Gastroesophageal sphincter (tissue), 4 donors: ENCODE results near the gene NTRK3. TPM values are rescaled to one million over a fixed set of nuclear protein-coding genes. Genes with fewer than 3 reads are reported as not detected.

Source experiments
- ATAC-seq: fragments of 150-250 bp; one replicate; pipeline ENCODE4 v1.9.1; 2016; ENCODE audit warnings: mild to moderate bottlenecking, moderate library complexity
- H3K27ac ChIP-seq, 4 donors: fragments of 200-600 bp; sonication (generic) in 3 of 4; 1 replicate in 3 of 4; 2 replicates in 1 of 4; pipeline ENCODE4 v1.5.1; 2016 to 2019
- H3K27me3 ChIP-seq: fragments of 200-600 bp; sonication (generic); one replicate; pipeline ENCODE4 v1.5.1; 2019
- H3K36me3 ChIP-seq, 2 donors: fragments of 200-600 bp; sonication (generic); one replicate each; pipeline ENCODE4 v1.5.1; 2019; ENCODE audit warnings: control low read depth in 1 of 2
- H3K4me1 ChIP-seq, 3 donors: fragments of 200-600 bp; sonication (generic); 1 replicate in 2 of 3; 2 replicates in 1 of 3; pipeline ENCODE4 v1.5.1; 2016 to 2019; ENCODE audit warnings: control low read depth in 2 of 3
- H3K4me3 ChIP-seq, 2 donors: fragments of 200-600 bp; sonication (generic); one replicate each; pipeline ENCODE4 v1.5.1; 2019; ENCODE audit warnings: mild to moderate bottlenecking in 1 of 2, moderate library complexity in 1 of 2
- H3K9me3 ChIP-seq, 3 donors: fragments of 200-600 bp; sonication (generic); one replicate each; pipeline ENCODE4 v1.5.1; 2017 to 2019; ENCODE audit warnings: control low read depth in 2 of 3
- CTCF ChIP-seq, 4 experiments: fragments of 200-600 bp in 2 of 4; fragments of 450-650 bp in 2 of 4; sonication (generic) in 1 of 4; IDR thresholded peaks; one replicate each; pipeline ENCODE4 v1.5.1; 2017 to 2019; ENCODE audit warnings: antibody characterized with exemption in 4 of 4, mild to moderate bottlenecking in 2 of 4, moderate library complexity in 2 of 4
- EP300 ChIP-seq: sonication (generic); formaldehyde crosslinking; IDR thresholded peaks from one replicate; pipeline ENCODE4 v1.6.1; 2017; ENCODE audit warnings: antibody characterized with exemption, mild to moderate bottlenecking
- POLR2A ChIP-seq, 2 donors: fragments of 450-650 bp; IDR thresholded peaks; one replicate each; pipeline ENCODE4 v1.6.1; 2017; ENCODE audit warnings: antibody characterized with exemption in 2 of 2, mild to moderate bottlenecking in 2 of 2, moderate library complexity in 1 of 2
- POLR2AphosphoS5 ChIP-seq: sonication (generic); formaldehyde crosslinking; IDR thresholded peaks from one replicate; pipeline ENCODE4 v1.6.1; 2017; ENCODE audit warnings: antibody characterized with exemption
- WGBS, 2 donors: methylation state at CpG; one replicate each; pipeline ENCODE4 v1.1.5; 2018; ENCODE audit warnings: low coverage in 1 of 2; 5-methylcytosine and 5-hydroxymethylcytosine counted together
- total RNA-seq, 4 donors: library from RNA; depleted of rRNA; stranded (reverse); fragments of >200 nt; gene quantifications; one replicate each; pipeline ENCODE4 v1.1.0, GENCODE V29; 2016

Gene NTRK3
- total RNA-seq, 4 donors from 2014 or later, result 0.47 to 4.3 (median 1.5) TPM

- H3K36me3 ChIP-seq, result no peaks in the 10 kb centered on the region
Observed at GRCh38 chr15:88262064-88262463, 5.5 kb upstream of the NTRK3 start.

GRCh38 chr15:88258093-88258641, 1.6 kb upstream of the NTRK3 start:
- 27 to 70% methylated on average over 4 to 8 of the region's 17 CpGs for WGBS, 2 donors
- ATAC-seq, result no peak
- no peak overlapping the region for H3K4me3 ChIP-seq

More at GRCh38 chr15:88262064-88262463, 5.5 kb upstream of the NTRK3 start:
- no peak overlapping the region for H3K4me3 ChIP-seq
- whole genome bisulfite sequencing, 2 donors, result no CpG with 5 or more reads among the region's 5 CpGs
- ATAC-seq, result no peak
- H3K4me1 ChIP-seq, result peaks cover 0 to 12% (median 5%) of the 10 kb centered on the region in 3 donors
- no peak for TF ChIP-seq CTCF (IDR thresholded peaks at IDR 0.05)
- TF ChIP-seq EP300, result no peak
- TF ChIP-seq POLR2AphosphoS5, result no peak
- TF ChIP-seq POLR2A (IDR thresholded peaks at IDR 0.05), result no peak
- H3K27me3 ChIP-seq, result peaks cover 69% of the 10 kb centered on the region
- H3K9me3 ChIP-seq, result no peaks in the 10 kb centered on the region
- H3K27ac ChIP-seq, result no peak overlapping the region

GRCh38 chr15:88257311-88258092, 963 bp upstream of the NTRK3 start:
- TF ChIP-seq POLR2AphosphoS5, result no peak
- TF ChIP-seq CTCF (IDR thresholded peaks at IDR 0.05), result no peak
- no peak for TF ChIP-seq POLR2A (IDR thresholded peaks at IDR 0.05)
- TF ChIP-seq EP300, result no peak
- peak overlapping the region in 1 of 4 donors; percentile 25 for H3K27ac ChIP-seq

More at GRCh38 chr15:88258093-88258641, 1.6 kb upstream of the NTRK3 start:
- H3K4me1 ChIP-seq, result peaks cover 0 to 34% (median 16%) of the 10 kb centered on the region in 3 donors
- H3K27ac ChIP-seq, result no peak overlapping the region
- no peaks in the 10 kb centered on the region for H3K36me3 ChIP-seq
- H3K9me3 ChIP-seq, result no peaks in the 10 kb centered on the region
- H3K27me3 ChIP-seq, result peaks cover 87% of the 10 kb centered on the region
- TF ChIP-seq POLR2AphosphoS5, result no peak
- no peak for TF ChIP-seq EP300
- no peak for TF ChIP-seq CTCF (IDR thresholded peaks at IDR 0.05)
- TF ChIP-seq POLR2A (IDR thresholded peaks at IDR 0.05), result no peak

GRCh38 chr15:88255484-88256278, 858 bp downstream of the NTRK3 start:
- TF ChIP-seq CTCF (IDR thresholded peaks at IDR 0.05), result no peak
- TF ChIP-seq POLR2AphosphoS5, result no peak
- TF ChIP-seq EP300, result no peak
- TF ChIP-seq POLR2A (IDR thresholded peaks at IDR 0.05), result no peak
- H3K4me3 ChIP-seq, result peak overlapping the region in 1 of 2 donors; percentile 52
- H3K4me1 ChIP-seq, result peaks cover 0 to 34% (median 16%) of the 10 kb centered on the region in 3 donors
- H3K27me3 ChIP-seq, result peaks cover 89% of the 10 kb centered on the region
- H3K27ac ChIP-seq, result peak overlapping the region in 1 of 4 donors; percentile 13
- H3K36me3 ChIP-seq, result no peaks in the 10 kb centered on the region
- ATAC-seq, result peak; percentile 70
- 0 to 5% methylated on average over 5 to 7 of the region's 58 CpGs for WGBS, 2 donors
- H3K9me3 ChIP-seq, result no peaks in the 10 kb centered on the region

More at GRCh38 chr15:88257311-88258092, 963 bp upstream of the NTRK3 start:
- no peaks in the 10 kb centered on the region for H3K9me3 ChIP-seq
- no peaks in the 10 kb centered on the region for H3K36me3 ChIP-seq
- peaks cover 88% of the 10 kb centered on the region for H3K27me3 ChIP-seq
- 2% methylated on average over 7 of the region's 49 CpGs; no CpG with 5 or more reads in 1 of the 2 donors for WGBS, 2 donors
- no peak for ATAC-seq
- peak overlapping the region in 1 of 2 donors; percentile 52 for H3K4me3 ChIP-seq
- H3K4me1 ChIP-seq, result peaks cover 0 to 34% (median 16%) of the 10 kb centered on the region in 3 donors
